Upper lobe of right lung (tissue), 1 donor: ENCODE data around the gene PSMC1. TPM values are rescaled to one million over a fixed set of nuclear protein-coding genes. Genes with fewer than 3 reads are reported as not detected.

Experiments used
- ATAC-seq: fragments of 200-7000 bp; cut with Tn5 transposase; one replicate; pipeline ENCODE4 v1.9.1; 2020; ENCODE audit warnings: mild to moderate bottlenecking, moderate library complexity
- DNase-seq: peaks from one replicate; pipeline ENCODE4 v3.0.0-alpha.2; 2020
- H3K27ac ChIP-seq: fragments of 200-600 bp; one replicate; pipeline ENCODE4 v1.8.0; 2022
- H3K27me3 ChIP-seq: fragments of 200-600 bp; one replicate; pipeline ENCODE4 v1.8.0; 2022; ENCODE audit warnings: mild to moderate bottlenecking
- H3K36me3 ChIP-seq: fragments of 200-600 bp; one replicate; pipeline ENCODE4 v1.8.0; 2022
- H3K4me1 ChIP-seq: fragments of 200-600 bp; one replicate; pipeline ENCODE4 v1.8.0; 2022
- H3K4me3 ChIP-seq: fragments of 200-600 bp; one replicate; pipeline ENCODE4 v1.8.0; 2022; ENCODE audit warnings: mild to moderate bottlenecking
- H3K9me3 ChIP-seq: fragments of 200-600 bp; one replicate; pipeline ENCODE4 v1.8.0; 2022
- CTCF ChIP-seq: fragments of 200-600 bp; IDR thresholded peaks from one replicate; pipeline ENCODE4 v1.8.0; 2022; ENCODE audit warnings: antibody characterized with exemption
- intact Hi-C: fragments of 100-400 bp; cut with DNase I; formaldehyde crosslinking; loops from one replicate; pipeline ENCODE4 v1.11.0; 2022
- total RNA-seq: library from RNA; stranded (reverse); fragmentation: NEBNext Ultra II Directional; extraction: Animal tissue kit (Norgen Biotek cat#: 25700); gene quantifications from one replicate; pipeline ENCODE4 v1.2.1, GENCODE V29; 2021
- donor health status: DM: no; HTN: yes; CAD: no; lungs with severe emphysema.

The PSMC1 gene
- total RNA-seq, 1 donor from 2014 or later: 75.1 TPM

- intact Hi-C loops: no loop called here
- Histone ChIP-seq H3K4me3 (no peak overlapping the region), H3K4me1 (no peaks in the 10 kb centered on the region), H3K9me3 (no peaks in the 10 kb centered on the region), H3K27ac (no peak overlapping the region), H3K27me3 (no peaks in the 10 kb centered on the region), H3K36me3 (peaks cover 70% of the 10 kb centered on the region)
- ATAC-seq (no peak), DNase-seq (no peak)
- no peak for TF ChIP-seq CTCF
Observed at GRCh38 chr14:90281756-90282155, 25.4 kb downstream of the PSMC1 start.

GRCh38 chr14:90287791-90288190 lies 31.4 kb downstream of the PSMC1 start:
- peaks cover 4% of the 10 kb centered on the region for H3K4me1 ChIP-seq
- no peak for ATAC-seq
- no peak overlapping the region for H3K27ac ChIP-seq
- H3K9me3 ChIP-seq: no peaks in the 10 kb centered on the region
- H3K36me3 ChIP-seq: peaks cover 82% of the 10 kb centered on the region
- DNase-seq: peak; percentile 40
- no peak for TF ChIP-seq CTCF
- H3K27me3 ChIP-seq: no peaks in the 10 kb centered on the region
- intact Hi-C loops: no loop called here
- H3K4me3 ChIP-seq: no peak overlapping the region

GRCh38 chr14:90288651-90289355 lies 32.5 kb downstream of the PSMC1 start:
- H3K4me1 ChIP-seq: peaks cover 4% of the 10 kb centered on the region
- no peak for TF ChIP-seq CTCF
- ATAC-seq: peak; percentile 37
- peak; percentile 27 for DNase-seq
- H3K27me3 ChIP-seq: no peaks in the 10 kb centered on the region
- intact Hi-C loops: no loop called here
- no peaks in the 10 kb centered on the region for H3K9me3 ChIP-seq
- H3K4me3 ChIP-seq: no peak overlapping the region
- peaks cover 83% of the 10 kb centered on the region for H3K36me3 ChIP-seq
- no peak overlapping the region for H3K27ac ChIP-seq

GRCh38 chr14:90290337-90291011 lies 34.1 kb downstream of the PSMC1 start:
- Histone ChIP-seq H3K4me3 (no peak overlapping the region), H3K9me3 (no peaks in the 10 kb centered on the region), H3K27me3 (no peaks in the 10 kb centered on the region), H3K36me3 (peaks cover 85% of the 10 kb centered on the region), H3K27ac (no peak overlapping the region), H3K4me1 (peaks cover 4% of the 10 kb centered on the region)
- ATAC-seq: no peak
- peak; percentile 6 for DNase-seq
- intact Hi-C loops: no loop called here
- TF ChIP-seq CTCF: no peak

- Histone ChIP-seq H3K4me1 (peaks cover 4% of the 10 kb centered on the region), H3K9me3 (no peaks in the 10 kb centered on the region), H3K27me3 (no peaks in the 10 kb centered on the region), H3K36me3 (peaks cover 82% of the 10 kb centered on the region), H3K4me3 (no peak overlapping the region), H3K27ac (no peak overlapping the region)
- DNase-seq (no peak), ATAC-seq (no peak)
- intact Hi-C loops: no loop called here
- TF ChIP-seq CTCF: no peak
Observed at GRCh38 chr14:90291699-90292098, 35.3 kb downstream of the PSMC1 start.
